ENCODE measurements around the gene TM6SF1.

TM6SF1 gene

GRCh38 chr15:83174891-83175290 is 67.4 kb downstream of the TM6SF1 start:
- peak; percentile 26 for DNase-seq (ENCODE audit: low spot score)

GRCh38 chr15:83178390-83178789 is 70.9 kb downstream of the TM6SF1 start:
- no peak for DNase-seq (ENCODE audit: low spot score)

- DNase-seq (ENCODE audit: low spot score), result no peak
Observed at GRCh38 chr15:83178869-83179325, 71.5 kb downstream of the TM6SF1 start.

- DNase-seq (ENCODE audit: low spot score), result no peak
Observed at GRCh38 chr15:83185561-83185960, 78.1 kb downstream of the TM6SF1 start.

All from GM03348 (cell line).